GM21619 (cell line): Measurements from ENCODE around the gene RAI14.

Experiments
- ATAC-seq: cut with Tn5 transposase; IDR thresholded peaks from one replicate; pipeline ENCODE4 v1.9.1; 2021; ENCODE audit not compliant: unreplicated experiment

Gene RAI14

DNA sequence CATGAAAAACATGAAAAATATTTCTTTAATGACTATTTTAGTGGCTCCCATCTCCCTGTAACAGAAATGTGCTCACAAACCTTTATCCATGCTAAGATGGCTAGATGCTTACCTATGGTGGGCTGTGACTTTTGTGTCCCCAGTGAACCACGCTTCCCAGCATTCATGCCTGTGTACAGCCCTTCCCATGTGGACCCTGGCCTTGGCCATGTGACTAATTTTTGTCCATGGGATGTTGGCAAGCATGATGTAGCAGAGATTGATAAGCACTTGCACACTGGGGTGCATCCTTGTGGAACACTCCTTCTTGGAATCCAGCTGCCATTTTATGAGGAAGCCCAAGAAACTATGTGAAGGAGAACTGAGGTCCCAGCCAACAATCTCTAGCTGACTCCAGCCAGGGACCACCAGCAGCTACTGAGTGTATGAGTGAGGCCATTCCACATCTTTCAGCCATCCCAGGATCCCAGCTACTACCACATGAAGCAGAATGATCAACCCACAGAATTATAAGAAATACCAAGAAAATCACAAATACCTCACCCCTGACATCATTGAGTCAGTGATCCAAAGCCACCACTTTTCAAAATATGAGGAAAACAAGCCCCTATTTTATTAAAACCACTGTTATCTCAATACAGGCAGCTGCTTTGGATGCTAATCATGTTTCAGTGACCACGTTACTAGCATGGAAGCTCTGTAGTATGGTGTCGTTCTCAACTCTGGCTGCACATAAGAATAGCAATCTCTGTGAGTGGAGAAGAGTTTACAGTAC is 16.1 kb upstream of the RAI14 start:
- ATAC-seq: no peak

DNA sequence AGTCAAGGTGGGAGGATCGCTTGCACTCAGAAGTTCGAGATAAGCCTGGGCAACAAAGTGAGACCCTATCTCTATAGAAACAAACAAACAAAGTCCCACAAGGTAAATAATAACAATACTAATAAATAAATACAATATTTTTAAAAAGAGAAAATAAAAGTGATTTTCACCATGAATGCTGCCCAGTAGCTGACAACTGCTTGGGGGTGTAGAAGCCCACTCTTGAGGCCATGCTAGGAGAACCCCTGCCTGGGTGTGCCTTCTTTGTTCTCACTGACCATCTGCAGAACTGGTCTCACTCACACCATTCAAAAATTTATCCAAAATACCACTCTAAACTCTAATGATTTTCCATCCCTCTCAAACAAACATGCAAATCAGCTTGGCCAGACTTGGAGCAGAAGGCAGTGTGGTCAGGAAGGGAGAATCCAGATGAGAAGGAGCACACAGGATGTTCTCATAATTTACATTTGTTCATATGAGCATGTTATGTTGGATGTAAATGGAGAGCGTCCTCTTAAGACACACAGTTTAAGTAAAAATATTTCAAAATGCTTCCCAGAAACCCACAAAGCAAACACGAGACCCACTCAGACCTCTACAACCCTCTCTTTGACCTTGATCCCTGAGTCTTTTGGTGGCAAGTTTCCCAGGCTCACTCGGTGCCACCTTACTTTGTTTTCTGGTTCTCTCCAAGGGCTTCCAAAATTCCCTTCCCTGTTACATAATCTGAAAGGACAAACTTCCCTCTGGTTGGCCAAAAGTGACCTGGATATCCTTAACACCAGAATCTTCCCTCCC is 7.9 kb upstream of the RAI14 start:
- no peak for ATAC-seq

DNA sequence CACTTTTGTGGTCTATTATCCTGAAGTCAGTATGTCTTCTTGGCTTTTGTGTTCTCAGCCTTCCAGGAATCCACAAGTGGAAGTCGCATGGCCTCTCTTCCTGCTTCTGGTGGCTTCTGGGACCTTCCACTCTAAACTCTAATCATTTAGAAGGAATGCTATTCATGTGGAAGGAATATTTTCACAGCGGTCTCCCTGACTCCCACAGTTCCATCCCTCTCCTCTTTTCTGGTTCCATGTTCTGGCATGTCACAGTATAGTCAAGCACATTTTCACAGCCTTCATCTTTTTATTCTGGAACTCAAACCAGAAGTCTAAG is 7.3 kb upstream of the RAI14 start:
- ATAC-seq: no peak

DNA sequence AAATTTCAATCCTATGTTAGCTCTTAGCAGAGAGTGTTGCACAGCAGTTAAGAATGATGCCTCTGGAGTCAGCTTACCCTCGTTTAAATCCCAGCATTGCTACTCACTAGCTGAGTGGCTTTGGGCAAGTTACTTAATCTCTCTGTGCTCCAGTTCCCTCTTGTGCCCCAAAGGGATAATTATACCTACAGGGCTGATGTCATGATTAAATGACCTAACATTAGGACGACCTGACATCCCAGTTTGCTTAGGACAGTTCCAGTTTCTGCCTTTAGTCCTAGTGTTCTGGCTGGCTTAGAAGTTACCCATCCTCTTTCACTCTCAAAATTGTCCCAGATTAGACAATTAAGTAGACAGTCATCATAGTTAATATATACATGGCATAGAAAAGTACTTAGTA is 4.3 kb upstream of the RAI14 start:
- ATAC-seq: no peak

DNA sequence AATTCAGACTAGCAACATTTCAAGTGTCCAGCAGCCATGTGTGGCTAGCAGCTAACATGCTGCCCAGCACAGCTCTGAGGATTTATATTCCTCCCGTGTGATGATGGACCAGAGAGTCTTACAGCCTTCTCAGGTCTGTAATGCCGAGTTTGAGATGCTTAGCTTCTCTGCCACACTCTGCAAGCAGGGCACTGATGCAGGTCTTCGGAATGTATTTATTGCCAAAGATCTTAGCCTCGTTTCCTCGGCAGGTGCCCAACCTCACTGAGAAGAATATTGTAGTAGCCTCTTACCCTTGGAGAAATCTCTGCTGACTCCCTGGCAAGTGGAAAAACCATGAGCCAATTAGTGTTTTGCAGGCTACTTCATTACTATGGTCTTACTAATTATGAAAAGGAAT is 3.7 kb upstream of the RAI14 start:
- no peak for ATAC-seq

DNA sequence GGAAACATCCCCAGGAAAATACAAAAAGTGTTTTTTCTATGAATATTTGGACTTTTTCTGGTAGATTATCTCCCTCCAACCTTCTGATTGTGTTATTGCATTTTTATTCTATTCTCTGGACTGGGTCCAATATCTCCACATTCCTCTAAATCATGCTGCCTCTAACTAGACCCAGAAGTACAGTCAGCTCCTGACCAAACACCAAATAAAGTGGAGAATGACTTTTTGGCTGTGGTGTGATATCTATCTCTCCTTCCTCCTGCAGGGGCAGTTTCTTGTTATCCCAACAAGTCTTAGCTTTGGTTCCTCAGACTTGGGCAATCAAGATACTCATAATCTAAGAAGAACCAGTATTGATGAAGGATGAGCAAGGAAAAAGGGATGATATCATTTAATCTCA is 3.2 kb upstream of the RAI14 start:
- no peak for ATAC-seq

DNA sequence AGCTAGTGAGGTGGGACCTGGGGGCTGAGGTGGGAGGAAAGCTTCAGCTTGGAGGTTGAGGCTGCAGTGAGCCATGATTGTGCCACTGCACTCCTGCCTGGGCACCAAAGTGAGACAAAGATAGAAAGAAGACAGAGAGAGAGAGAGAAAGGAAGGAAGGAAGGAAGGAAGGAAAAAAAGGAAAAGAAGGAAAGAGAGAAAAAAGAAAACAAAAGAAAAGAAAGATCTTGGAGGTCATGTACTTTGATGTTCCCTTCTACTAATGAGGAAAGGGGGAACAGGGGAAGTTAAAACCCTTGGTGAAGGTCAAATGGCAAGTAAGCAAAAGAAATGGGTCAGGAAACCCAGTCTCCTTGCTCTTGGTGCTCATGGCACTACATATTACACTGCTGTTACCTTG is 2.4 kb upstream of the RAI14 start:
- no peak for ATAC-seq

DNA sequence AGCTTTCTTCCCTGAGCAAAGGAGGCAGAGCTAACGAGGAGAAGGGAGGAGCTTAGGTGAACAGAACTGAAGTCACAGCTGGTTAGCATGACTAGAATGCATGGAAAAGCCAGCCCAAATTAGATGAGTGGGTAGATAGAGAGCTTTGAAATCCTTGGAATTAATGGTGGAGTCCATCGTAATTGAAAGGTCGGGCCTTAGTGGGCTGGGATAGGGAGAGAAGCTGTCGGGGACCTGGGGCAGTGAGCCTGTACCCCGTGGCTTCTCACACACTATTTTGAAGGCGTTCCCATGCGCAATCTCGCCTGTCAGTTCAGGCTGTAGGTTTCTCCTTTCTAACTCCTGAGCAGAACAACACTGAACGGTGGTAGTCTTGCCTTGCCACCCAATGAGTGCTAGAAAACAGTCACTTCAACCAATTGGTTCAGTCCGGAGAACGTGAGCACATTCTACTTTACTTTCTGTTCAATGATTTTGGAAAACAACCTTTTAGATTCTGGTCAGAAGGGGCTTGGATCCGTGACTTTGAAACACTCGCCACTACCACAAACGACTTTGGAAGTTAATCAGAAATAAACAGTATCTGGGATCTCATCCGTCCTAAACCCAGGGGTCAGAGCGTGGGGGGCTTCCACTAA is 655 bp upstream of the RAI14 start:
- no peak for ATAC-seq

DNA sequence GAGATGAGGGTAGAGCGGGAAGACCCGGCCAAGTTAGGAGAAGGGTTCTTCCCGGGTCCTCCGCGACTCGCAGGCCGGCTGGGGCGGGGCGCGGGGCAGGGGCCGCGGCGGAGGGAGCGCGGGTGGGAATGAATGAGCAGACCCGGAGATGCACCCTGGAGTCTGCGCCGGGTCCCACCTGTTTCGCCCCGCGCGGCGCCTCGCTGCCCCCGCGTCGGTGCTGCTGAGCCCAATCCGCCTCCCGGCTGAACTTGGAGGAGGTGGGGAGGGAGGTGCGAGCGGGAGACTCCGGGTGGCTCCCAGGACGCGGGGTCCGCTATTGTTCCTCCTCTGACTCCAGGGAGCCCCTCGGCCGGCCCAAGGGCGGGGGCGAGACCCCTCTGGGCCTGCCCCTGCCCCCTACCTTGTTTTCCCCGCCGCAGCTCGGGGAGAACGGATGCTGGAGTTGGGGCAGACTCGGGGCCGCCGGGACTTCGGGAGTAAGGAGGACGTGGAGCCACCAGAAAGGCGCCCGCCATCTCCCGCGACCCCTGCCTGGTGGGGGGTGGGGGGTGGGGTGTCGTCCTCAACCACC is 659 bp downstream of the RAI14 start:
- ATAC-seq: no peak

DNA sequence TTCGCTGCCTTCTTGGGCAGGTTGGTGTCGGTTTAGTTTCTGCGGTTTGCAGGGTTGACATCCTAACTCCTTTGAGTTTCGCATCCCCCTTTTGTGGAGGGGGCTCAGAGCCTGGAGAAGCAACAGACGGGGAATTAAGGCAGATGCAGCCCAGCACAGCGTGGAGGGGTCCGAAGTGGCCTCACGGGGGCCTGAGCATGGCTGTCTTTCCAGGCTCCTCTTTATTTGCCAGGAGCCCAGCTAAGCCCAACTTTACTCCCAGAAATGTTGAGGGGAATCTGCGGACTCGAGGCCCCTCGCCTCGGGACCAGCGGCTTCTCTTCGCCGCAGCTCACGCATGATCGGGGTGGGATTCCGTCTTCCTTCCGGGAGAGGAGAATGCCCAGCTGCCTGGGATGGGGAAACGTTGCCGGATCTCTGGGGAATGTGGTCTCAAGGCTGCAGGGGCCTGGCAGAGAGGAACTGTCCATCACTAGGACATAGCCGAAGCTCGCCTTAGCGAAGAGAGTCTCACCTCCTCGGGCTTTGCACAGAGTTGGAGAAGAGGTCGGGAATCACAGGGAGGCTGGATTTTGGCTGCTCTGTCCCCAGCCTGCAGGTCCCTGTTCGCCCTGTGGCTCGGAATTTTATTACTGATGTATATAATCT is 1.3 kb downstream of the RAI14 start:
- no peak for ATAC-seq

DNA sequence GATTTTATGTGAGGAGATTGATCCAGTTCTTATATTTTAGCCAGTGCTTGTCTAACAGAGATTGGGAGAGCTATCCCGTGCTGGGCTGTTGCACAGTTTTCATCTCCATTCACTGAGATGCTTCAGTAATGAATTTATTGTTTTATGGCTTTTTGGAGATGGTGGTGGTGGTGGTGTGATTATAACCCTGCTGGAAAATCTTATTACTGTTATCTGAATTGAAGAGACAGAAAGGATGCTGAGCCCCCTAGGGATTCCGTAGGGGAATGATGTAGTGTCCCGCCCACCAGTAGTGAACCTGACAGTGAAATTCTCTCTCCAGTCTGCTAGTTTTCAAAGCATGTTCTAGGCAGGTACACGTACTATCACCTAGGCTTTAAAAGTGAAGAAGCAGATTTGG is 1.9 kb downstream of the RAI14 start:
- ATAC-seq: no peak

DNA sequence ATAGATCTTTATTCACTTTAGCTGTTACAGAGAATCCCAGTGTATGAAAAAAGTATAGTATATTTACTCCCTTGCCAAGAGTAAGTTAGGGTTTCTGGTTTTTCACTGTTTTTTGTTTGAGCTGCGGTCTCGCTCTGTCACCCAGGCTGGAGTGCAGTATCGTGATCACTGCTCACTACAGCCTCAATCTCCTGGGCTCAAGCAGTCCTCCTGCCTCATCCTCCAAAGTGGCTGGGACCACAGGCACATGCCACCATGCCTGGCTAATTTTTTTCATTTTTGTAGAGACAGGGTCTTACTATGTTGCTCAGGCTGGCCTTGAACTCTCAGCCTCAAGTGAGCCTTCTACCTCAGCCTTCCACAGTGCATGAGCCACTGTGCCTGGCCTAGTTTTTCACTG is 3.0 kb downstream of the RAI14 start:
- no peak for ATAC-seq

DNA sequence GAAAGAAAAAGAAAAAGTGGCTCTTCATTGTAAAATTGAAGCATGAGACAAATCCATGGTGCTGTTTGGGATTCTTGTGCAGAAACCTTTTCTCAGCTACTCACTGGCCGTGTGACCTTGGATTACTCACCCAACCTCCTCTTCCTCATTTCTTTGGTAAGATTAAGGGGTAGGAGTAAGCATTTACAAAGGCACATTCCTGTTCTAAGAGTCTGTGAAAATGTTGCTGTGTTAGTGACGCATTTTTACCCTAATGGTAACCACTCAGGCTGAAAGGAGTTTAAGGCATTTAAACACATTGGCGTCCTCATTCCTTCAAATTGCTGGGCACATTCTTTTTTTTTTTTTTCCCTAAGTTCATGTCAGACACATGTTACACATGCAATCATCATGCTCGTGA is 4.3 kb downstream of the RAI14 start:
- no peak for ATAC-seq

DNA sequence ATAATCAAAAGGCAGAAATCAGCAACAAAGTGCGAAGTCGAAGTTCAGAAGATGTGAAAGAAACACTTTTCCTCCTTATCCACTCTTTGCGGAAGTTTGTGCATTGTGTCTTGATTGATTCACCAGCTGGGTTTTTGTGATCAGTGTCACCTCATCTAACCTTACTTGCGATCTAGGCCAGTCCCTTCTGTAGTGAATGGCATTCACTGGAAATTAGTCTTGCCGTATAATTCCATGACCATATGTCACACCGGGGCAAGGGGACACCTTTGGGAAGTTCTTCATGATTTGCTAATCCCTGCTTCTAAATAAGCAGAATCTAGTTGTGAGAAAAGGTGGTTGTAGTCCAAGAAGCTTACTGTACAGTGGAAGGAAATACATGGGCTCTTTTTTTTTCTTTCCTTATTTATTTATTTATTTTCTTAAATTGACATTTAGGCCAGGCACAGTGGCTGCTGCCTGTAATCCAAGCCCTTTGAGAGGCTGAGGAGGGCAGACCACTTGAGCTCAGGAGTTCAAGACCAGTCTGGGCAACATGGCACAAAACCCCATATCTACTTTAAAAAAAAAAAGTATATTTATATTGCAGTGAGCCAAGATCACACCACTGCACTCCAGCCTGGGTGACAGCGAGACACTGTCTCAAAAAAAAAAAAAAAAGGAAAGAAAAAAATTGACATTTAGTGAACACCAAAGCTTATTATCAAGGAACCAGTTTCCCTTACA is 7.8 kb downstream of the RAI14 start:
- ATAC-seq: no peak

DNA sequence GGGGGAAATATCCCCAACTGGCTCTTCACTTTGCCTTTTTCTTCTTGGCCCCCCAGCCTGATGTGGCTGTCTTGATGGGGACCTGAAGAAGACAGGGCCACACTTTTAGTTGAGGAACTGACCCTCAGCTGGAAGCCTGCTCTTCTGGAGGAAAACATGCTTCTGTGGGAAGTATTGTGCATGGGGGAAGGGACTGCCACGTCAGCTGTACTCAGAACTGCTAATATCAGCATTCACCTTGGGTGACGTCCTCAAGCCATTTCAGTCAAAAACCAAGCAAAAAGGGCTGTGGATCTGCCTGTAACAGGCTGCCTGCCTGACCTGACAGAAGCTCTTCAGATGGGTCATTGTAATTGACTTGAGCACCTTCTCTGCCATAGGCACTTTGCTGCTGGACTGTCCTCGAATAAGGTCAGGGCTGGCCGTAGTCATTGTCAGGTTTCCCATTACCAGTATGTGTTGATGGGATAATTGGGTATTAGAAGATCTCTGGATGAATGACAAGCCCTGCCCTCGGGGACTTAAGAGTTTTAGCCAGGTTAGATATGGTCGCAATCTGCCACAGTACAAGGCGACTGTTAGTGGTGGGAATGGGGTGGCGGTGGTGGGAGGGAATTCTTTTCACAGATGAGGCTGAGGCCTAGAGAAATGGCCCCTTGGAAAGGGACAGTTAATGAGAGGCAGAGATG is 10.4 kb downstream of the RAI14 start:
- ATAC-seq: no peak

DNA sequence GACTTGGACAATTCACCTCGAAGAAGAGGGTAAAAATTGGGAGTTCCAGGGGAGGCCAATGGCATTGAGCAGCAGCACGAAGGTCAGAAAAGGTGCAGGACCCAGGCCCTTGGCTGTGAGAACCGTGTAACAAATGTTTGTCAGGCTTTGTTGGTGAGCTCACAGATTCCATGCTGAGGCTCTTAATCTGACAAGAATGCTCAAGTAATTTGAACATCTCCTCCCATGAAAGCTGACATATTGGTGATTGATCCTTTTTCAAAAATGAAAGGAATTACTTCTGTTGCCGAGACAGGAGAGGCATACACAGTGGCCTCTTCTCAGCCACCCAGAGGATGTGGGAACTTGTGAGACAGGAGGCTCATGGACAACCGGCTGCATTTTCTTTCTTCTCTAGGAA is 11.6 kb downstream of the RAI14 start:
- no peak for ATAC-seq

DNA sequence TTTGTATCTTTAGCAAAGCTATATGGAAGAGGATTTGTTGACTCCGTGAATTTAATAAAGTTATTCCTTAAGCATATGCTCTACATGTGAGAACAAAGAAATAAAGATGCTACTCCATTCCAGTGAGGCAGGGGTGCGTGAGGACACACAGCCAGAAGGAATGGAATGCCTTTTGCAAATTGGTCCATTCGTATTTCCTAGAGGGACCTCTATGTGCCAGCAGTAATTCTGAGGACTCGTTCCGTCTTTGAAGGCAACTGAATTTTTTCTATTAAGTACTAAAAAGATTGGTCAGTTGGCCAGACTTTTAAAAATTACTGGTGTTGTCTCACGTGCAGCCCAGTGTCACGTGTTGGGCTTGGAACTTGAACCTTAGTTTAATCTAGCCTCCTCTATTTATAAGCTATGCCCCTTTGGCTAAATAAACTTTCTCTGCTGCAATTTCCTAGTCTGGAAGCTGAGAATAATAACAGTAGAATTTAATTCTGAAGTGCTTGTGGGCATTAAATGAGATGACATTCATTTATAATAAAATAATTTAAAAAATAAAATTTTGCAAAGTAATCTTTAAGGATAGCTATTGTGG is 13.9 kb downstream of the RAI14 start:
- no peak for ATAC-seq

DNA sequence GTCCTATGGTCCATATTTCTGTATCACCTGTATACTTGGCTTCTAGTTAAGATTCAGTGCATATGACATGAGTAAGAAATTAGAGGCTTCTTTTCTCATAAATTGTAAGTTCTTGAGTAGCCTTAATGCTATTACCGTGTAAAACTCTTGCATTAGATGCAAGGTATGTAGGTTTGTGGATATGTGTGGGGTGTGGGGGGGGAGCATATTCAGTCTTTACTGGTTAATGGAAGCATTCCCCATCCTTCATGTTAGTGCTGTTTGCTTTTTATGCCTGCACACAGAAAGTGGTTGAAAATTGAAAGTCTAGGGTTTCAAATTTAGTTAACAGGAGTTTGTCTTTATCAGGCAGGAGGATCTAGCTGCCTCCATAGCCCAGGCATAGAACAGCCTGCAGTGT is 16.1 kb downstream of the RAI14 start:
- ATAC-seq: no peak

DNA sequence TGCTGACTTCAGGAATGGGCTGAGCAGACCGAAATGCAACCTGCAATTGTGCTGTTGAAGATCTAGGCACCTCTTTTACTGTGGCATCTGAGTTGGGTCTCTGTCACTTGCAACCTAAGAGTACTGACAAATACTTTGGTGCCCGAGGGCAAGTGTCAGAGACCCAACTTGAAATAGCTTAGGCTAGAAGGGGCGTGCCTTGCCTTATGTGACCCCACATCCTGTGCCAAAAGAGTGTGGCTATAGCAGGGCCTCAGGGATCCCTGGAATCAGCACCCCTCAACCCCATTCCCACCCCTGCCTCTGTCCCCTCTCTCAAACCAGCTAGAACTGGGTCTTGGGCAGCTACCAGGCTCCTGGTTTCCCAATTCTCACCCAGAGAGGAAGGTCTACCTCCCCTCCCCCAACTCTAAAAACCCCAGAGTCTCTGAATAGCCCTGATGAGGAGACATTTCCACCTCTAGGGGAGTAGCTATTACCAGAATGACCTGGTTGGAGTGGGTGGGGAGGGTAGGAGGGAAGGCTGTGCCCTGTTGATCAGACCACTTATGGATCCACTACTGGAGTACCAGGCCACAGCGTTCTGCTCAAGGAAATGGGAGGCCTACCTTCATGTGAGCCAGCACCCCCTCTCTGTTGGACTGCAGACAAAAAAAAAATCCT is 17.5 kb downstream of the RAI14 start:
- no peak for ATAC-seq
